WTC11 (cell line): ENCODE results near the gene TCP1.

Source experiments
- ATF1 ChIP-seq: sonication (generic); formaldehyde crosslinking; IDR thresholded peaks from 2 replicates; pipeline ENCODE4 v1.8.1; 2023; ENCODE audit warnings: mild to moderate bottlenecking, moderate library complexity, missing genetic modification reagents
- FOXJ3 ChIP-seq: sonication (generic); formaldehyde crosslinking; IDR thresholded peaks from 2 replicates; pipeline ENCODE4 v1.9.0; 2021; ENCODE audit warnings: missing genetic modification reagents, mild to moderate bottlenecking, borderline replicate concordance
- FOXP1 ChIP-seq: sonication (generic); formaldehyde crosslinking; IDR thresholded peaks from 2 replicates; pipeline ENCODE4 v1.8.0; 2022; ENCODE audit warnings: missing genetic modification reagents, mild to moderate bottlenecking, moderate library complexity, borderline replicate concordance
- JUN ChIP-seq: sonication (generic); formaldehyde crosslinking; IDR thresholded peaks from 2 replicates; pipeline ENCODE4 v1.8.0; 2023; ENCODE audit warnings: mild to moderate bottlenecking, missing genetic modification reagents
- MAX ChIP-seq: sonication (generic); formaldehyde crosslinking; IDR thresholded peaks from 2 replicates; pipeline ENCODE4 v1.8.0; 2022; ENCODE audit warnings: mild to moderate bottlenecking, missing genetic modification reagents
- ZBTB21 ChIP-seq: sonication (generic); formaldehyde crosslinking; IDR thresholded peaks from 2 replicates; pipeline ENCODE4 v1.8.1; 2023; ENCODE audit warnings: mild to moderate bottlenecking, missing genetic modification reagents, borderline replicate concordance
- ZNF121 ChIP-seq: sonication (generic); formaldehyde crosslinking; IDR thresholded peaks from 2 replicates; pipeline ENCODE4 v1.8.0; 2023; ENCODE audit warnings: missing genetic modification reagents
- TF ChIP-seq, protein P1 (sequence below): sonication (generic); formaldehyde crosslinking; IDR thresholded peaks from 2 replicates; pipeline ENCODE4 v1.8.0; 2022; ENCODE audit warnings: missing genetic modification reagents
- TF ChIP-seq, protein P2 (sequence below): fragments of 200-600 bp; IDR thresholded peaks from 2 replicates; pipeline ENCODE4 v1.8.0; 2022; ENCODE audit warnings: antibody characterized with exemption

GRCh38 chr6:159742165-159742564, 47.2 kb downstream of the TCP1 start:
- TF ChIP-seq, protein P1, sequence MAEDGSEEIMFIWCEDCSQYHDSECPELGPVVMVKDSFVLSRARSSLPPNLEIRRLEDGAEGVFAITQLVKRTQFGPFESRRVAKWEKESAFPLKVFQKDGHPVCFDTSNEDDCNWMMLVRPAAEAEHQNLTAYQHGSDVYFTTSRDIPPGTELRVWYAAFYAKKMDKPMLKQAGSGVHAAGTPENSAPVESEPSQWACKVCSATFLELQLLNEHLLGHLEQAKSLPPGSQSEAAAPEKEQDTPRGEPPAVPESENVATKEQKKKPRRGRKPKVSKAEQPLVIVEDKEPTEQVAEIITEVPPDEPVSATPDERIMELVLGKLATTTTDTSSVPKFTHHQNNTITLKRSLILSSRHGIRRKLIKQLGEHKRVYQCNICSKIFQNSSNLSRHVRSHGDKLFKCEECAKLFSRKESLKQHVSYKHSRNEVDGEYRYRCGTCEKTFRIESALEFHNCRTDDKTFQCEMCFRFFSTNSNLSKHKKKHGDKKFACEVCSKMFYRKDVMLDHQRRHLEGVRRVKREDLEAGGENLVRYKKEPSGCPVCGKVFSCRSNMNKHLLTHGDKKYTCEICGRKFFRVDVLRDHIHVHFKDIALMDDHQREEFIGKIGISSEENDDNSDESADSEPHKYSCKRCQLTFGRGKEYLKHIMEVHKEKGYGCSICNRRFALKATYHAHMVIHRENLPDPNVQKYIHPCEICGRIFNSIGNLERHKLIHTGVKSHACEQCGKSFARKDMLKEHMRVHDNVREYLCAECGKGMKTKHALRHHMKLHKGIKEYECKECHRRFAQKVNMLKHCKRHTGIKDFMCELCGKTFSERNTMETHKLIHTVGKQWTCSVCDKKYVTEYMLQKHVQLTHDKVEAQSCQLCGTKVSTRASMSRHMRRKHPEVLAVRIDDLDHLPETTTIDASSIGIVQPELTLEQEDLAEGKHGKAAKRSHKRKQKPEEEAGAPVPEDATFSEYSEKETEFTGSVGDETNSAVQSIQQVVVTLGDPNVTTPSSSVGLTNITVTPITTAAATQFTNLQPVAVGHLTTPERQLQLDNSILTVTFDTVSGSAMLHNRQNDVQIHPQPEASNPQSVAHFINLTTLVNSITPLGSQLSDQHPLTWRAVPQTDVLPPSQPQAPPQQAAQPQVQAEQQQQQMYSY (CRISPR knock-in tag) = no peak
- TF ChIP-seq ATF1 (CRISPR knock-in tag) = no peak
- TF ChIP-seq FOXP1 (CRISPR knock-in tag) = no peak
- no peak for TF ChIP-seq FOXJ3 (CRISPR knock-in tag)
- TF ChIP-seq, protein P2, sequence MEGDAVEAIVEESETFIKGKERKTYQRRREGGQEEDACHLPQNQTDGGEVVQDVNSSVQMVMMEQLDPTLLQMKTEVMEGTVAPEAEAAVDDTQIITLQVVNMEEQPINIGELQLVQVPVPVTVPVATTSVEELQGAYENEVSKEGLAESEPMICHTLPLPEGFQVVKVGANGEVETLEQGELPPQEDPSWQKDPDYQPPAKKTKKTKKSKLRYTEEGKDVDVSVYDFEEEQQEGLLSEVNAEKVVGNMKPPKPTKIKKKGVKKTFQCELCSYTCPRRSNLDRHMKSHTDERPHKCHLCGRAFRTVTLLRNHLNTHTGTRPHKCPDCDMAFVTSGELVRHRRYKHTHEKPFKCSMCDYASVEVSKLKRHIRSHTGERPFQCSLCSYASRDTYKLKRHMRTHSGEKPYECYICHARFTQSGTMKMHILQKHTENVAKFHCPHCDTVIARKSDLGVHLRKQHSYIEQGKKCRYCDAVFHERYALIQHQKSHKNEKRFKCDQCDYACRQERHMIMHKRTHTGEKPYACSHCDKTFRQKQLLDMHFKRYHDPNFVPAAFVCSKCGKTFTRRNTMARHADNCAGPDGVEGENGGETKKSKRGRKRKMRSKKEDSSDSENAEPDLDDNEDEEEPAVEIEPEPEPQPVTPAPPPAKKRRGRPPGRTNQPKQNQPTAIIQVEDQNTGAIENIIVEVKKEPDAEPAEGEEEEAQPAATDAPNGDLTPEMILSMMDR = no peak
- TF ChIP-seq ZBTB21 (CRISPR knock-in tag) = no peak
- no peak for TF ChIP-seq JUN
- no peak for TF ChIP-seq ZNF121 (CRISPR knock-in tag)
- no peak for TF ChIP-seq MAX (CRISPR knock-in tag)
